A673 (cell line): Measurements from ENCODE around the gene PYGB. TPM values are rescaled to one million over a fixed set of nuclear protein-coding genes. Genes with fewer than 3 reads are reported as not detected.
A peak's percentile ranks its signal among the peaks of the same experiment; 100 is the strongest.

Experiments
- BruUV-seq: library from RNA; stranded (reverse); fragments of 400-500 nt; replicated peaks from 2 replicates; lab custom pipeline; 2021; lab: Mats Ljungman, UMichigan
- CTCF ChIA-PET: fragments of 300-600 bp; sonication (Branson Sonifier 250); formaldehyde crosslinking; loops from one replicate; lab custom pipeline; 2022; ENCODE audit warnings: antibody characterized with exemption; lab: Charles Lee
- POLR2A ChIA-PET: fragments of 300-600 bp; sonication (Branson Sonifier 250); formaldehyde crosslinking; loops from one replicate; lab custom pipeline; 2022; ENCODE audit warnings: antibody characterized with exemption; ENCODE audit not compliant: low non-redundant PET; lab: Charles Lee
- DNase-seq: peaks from one replicate; pipeline ENCODE4 v3.0.0-alpha.2; 2015; ENCODE audit warnings: low spot score
- H3K27ac ChIP-seq: fragments of 200-600 bp; sonication (generic); 2 replicates; pipeline ENCODE4 v1.5.1; 2016; ENCODE audit warnings: mixed run types, low read depth, mild to moderate bottlenecking, mixed read lengths, antibody characterized with exemption, low read length; ENCODE audit not compliant: poor library complexity, severe bottlenecking
- H3K27me3 ChIP-seq: fragments of 200-600 bp; sonication (generic); replicated peaks from 2 replicates; pipeline ENCODE4 v1.6.1; 2017; ENCODE audit warnings: mixed run types, low read depth, mild to moderate bottlenecking, mixed read lengths, antibody characterized with exemption, low read length; ENCODE audit not compliant: insufficient read depth, poor library complexity
- H3K36me3 ChIP-seq: fragments of 200-600 bp; sonication (generic); 2 replicates; pipeline ENCODE4 v1.6.1; 2016; ENCODE audit warnings: mixed run types, mild to moderate bottlenecking, mixed read lengths, antibody characterized with exemption, low read length; ENCODE audit not compliant: insufficient read depth, poor library complexity, severe bottlenecking
- H3K4me1 ChIP-seq: fragments of 200-600 bp; sonication (generic); 2 replicates; pipeline ENCODE4 v1.6.1; 2017; ENCODE audit warnings: mixed run types, mild to moderate bottlenecking, mixed read lengths, antibody characterized with exemption, low read length; ENCODE audit not compliant: insufficient read depth, poor library complexity, severe bottlenecking
- H3K4me3 ChIP-seq: fragments of 200-600 bp; sonication (generic); 2 replicates; pipeline ENCODE4 v1.5.1; 2016; ENCODE audit warnings: low read depth, mixed run types, mild to moderate bottlenecking, mixed read lengths, low read length; ENCODE audit not compliant: poor library complexity, severe bottlenecking
- H3K9me3 ChIP-seq: fragments of 200-600 bp; sonication (generic); 2 replicates; pipeline ENCODE4 v1.6.1; 2016; ENCODE audit warnings: mixed run types, low read depth, mild to moderate bottlenecking, mixed read lengths, antibody characterized with exemption, low read length; ENCODE audit not compliant: poor library complexity, severe bottlenecking
- EZH2 ChIP-seq: fragments of 200-600 bp; sonication (generic); IDR thresholded peaks from 2 replicates; pipeline ENCODE4 v1.6.1; 2017; ENCODE audit warnings: borderline replicate concordance, low read depth, mild to moderate bottlenecking, mixed read lengths, antibody characterized with exemption, low read length; ENCODE audit not compliant: poor library complexity, severe bottlenecking
- intact Hi-C: fragments of 100-400 bp; cut with micrococcal nuclease; formaldehyde crosslinking; loops from one replicate; pipeline ENCODE4 v1.10.0; 2022; ENCODE audit not compliant: unreplicated experiment
- total RNA-seq: library from RNA; stranded (reverse); gene quantifications from 2 replicates; pipeline ENCODE4 v1.2.3, GENCODE V29; 2021
- TF ChIP-seq, protein P1 (sequence below): fragments of 300-800, 200-600 bp; sonication (generic); conservative IDR thresholded peaks from 2 replicates; pipeline ENCODE4 v1.5.1; 2017; ENCODE audit warnings: low read depth, mild to moderate bottlenecking, antibody characterized with exemption, low read length, moderate library complexity, mixed read lengths

The PYGB gene
- total RNA-seq, 1 experiment from 2014 or later, result 52.3 TPM

DNA sequence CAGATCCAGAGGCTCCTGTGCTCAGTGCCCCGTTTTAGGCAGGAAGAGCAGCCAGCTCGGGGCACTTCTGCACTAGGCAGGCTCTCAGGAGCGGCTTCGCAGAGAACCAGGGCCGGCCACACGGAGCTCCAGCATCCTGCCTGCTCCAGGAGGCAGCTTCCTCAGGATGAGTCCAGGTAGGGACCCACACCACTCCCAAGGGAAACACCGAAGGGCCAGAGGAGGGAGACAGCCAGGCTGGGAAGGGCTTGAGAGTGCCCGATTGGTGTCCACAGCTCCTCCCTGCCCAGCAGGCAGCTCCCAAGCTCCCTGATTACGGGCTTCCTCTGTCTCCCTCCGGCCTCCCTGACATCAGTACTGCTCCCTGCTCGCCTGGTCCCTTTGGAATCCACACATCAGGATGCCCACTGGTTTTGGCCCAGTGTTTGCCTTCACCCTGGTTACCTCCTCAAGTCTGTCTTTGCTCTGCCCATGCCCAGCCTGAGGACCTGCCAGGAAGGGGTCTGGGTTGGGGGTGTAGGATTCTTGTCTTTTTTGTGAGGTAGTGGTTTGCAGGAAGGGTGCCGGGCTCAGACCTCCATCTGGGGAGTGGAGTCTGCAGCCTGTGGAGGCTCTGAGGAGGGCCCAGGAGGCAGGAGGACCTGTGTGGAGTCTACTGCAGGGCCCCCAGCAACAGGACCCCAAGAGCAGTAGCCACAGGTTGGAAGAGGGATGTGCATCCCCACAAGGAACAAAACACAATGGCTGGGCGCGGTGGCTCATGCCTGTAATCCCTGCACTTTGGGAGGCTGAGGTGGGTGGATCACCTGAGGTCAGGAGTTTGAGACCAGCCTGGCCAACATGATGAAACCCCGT is 11.2 kb upstream of the PYGB start:
- POLR2A ChIA-PET, result no interaction called here
- H3K4me1 ChIP-seq, result peaks cover 17% of the 10 kb centered on the region
- no peak overlapping the region for H3K4me3 ChIP-seq
- BruUV-seq, result no TSS peak
- no peak overlapping the region for H3K27ac ChIP-seq
- CTCF ChIA-PET, result no interaction called here
- H3K27me3 ChIP-seq, result no peaks in the 10 kb centered on the region
- DNase-seq, result no peak
- no peaks in the 10 kb centered on the region for H3K36me3 ChIP-seq
- intact Hi-C loops, result no loop called here
- TF ChIP-seq EZH2, result no peak
- TF ChIP-seq, protein P1, sequence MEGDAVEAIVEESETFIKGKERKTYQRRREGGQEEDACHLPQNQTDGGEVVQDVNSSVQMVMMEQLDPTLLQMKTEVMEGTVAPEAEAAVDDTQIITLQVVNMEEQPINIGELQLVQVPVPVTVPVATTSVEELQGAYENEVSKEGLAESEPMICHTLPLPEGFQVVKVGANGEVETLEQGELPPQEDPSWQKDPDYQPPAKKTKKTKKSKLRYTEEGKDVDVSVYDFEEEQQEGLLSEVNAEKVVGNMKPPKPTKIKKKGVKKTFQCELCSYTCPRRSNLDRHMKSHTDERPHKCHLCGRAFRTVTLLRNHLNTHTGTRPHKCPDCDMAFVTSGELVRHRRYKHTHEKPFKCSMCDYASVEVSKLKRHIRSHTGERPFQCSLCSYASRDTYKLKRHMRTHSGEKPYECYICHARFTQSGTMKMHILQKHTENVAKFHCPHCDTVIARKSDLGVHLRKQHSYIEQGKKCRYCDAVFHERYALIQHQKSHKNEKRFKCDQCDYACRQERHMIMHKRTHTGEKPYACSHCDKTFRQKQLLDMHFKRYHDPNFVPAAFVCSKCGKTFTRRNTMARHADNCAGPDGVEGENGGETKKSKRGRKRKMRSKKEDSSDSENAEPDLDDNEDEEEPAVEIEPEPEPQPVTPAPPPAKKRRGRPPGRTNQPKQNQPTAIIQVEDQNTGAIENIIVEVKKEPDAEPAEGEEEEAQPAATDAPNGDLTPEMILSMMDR, result no peak
- no peaks in the 10 kb centered on the region for H3K9me3 ChIP-seq

DNA sequence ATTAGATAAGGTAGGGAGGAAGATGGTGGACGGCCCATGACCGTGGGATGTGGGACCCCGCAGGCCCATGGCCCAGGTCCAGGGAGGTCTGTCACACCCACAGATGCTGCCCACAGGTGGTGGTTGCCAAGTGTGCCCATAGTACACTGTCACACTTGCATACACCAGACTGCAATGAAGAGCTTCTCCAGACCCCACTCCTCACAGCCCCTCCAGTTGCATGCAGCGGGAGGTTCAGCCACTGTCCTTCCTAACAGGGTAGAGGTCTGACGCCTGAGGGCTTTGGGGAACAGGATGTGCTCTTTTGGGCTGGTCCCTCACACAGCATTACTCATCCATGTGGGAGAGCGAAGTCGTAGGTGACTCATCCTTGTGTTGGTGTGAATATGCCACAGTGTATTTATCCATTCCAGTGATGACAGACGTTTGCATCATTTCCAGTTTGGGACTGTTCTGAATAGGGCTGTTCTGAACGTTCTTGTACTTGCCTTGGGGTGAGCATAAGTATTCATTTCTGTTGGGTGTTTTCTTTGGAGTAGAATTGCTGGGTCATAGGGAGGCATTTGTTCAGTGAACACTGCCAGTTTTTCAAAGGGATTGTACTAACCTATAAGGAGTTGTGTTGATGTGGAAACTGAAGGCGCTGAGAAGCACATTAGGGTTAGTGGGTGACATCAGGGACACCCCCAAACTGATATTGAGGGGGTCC is 10.1 kb upstream of the PYGB start:
- H3K27me3 ChIP-seq, result no peaks in the 10 kb centered on the region
- BruUV-seq, result TSS peak; percentile 84
- H3K36me3 ChIP-seq, result no peaks in the 10 kb centered on the region
- H3K4me3 ChIP-seq, result no peak overlapping the region
- H3K4me1 ChIP-seq, result peaks cover 17% of the 10 kb centered on the region
- no peak for TF ChIP-seq EZH2
- TF ChIP-seq, protein P1, result no peak
- H3K27ac ChIP-seq, result peak overlapping the region; percentile 86
- ChIA-PET POLR2A (no interaction called here), CTCF (no interaction called here)
- intact Hi-C loops, result no loop called here
- DNase-seq, result peak; percentile 87
- no peaks in the 10 kb centered on the region for H3K9me3 ChIP-seq

DNA sequence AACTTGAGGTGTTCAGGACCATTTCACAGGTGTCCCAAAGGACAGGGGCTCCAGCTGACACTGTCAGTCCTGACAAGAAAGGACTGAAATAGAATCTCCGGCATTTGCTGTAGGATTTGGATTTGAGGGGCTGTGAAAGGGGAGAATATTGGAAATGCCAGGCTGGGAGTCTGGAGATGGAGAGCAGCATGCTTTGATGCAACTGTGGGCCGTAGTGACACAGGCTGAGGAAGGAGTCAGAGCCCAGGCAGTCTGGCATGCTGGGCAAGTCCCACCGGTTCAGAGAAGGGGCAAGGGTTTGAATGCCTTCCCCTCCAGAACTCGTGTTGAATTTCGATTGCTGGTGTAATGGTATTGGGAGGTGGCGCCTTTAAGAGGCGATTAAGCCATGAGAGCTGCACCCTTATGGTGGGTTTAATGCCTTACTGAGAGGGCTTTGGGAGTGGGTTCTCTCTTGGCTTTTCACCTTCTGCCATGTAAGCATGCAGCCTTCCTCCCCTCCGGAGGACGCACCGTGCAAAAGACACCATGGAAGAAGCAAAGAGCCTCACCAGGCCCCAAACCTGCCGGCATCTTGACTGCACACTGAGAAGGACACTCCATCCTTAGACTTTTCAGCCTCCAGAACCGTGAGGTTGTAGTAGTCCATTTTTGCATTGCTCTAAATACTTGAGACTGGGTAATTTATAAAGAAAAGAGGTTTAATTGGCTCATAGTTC is 9.4 kb upstream of the PYGB start:
- no peak overlapping the region for H3K4me3 ChIP-seq
- intact Hi-C loops, result no loop called here
- H3K27me3 ChIP-seq, result no peaks in the 10 kb centered on the region
- DNase-seq, result no peak
- ChIA-PET CTCF (no interaction called here), POLR2A (no interaction called here)
- H3K4me1 ChIP-seq, result peaks cover 17% of the 10 kb centered on the region
- TF ChIP-seq, protein P1, result no peak
- no peak for TF ChIP-seq EZH2
- no peaks in the 10 kb centered on the region for H3K9me3 ChIP-seq
- H3K36me3 ChIP-seq, result no peaks in the 10 kb centered on the region
- H3K27ac ChIP-seq, result peak overlapping the region; percentile 86
- BruUV-seq, result TSS peak; percentile 95
